OCI-LY1 (cell line): ENCODE data around the gene C1orf35.

Experiments used
- H2AFZ ChIP-seq: fragments of 200-600 bp; sonication (generic), shearing (Covaris generic); 2 replicates; pipeline ENCODE4 v1.6.0; 2014; ENCODE audit warnings: antibody characterized with exemption, mild to moderate bottlenecking, low read length
- H3F3A ChIP-seq: fragments of 200-600 bp; sonication (generic), shearing (Covaris generic); 2 replicates; pipeline ENCODE4 v1.6.0; 2014; ENCODE audit warnings: mild to moderate bottlenecking, antibody characterized with exemption, low read length, moderate library complexity; ENCODE audit not compliant: insufficient read depth
- H3K27ac ChIP-seq: fragments of 200-600 bp; sonication (generic); 2 replicates; pipeline ENCODE4 v1.5.1; 2014; ENCODE audit warnings: low read length, mixed run types, mild to moderate bottlenecking, low read depth; ENCODE audit not compliant: poor library complexity, severe bottlenecking
- H3K27me3 ChIP-seq: fragments of 200-600 bp; sonication (generic); 2 replicates; pipeline ENCODE4 v1.6.0; 2014; ENCODE audit warnings: antibody characterized with exemption, mild to moderate bottlenecking, low read length, moderate library complexity; ENCODE audit not compliant: insufficient read depth
- H3K36me3 ChIP-seq: fragments of 200-600 bp; sonication (generic); 2 replicates; pipeline ENCODE4 v1.6.1; 2014; ENCODE audit warnings: mild to moderate bottlenecking, antibody characterized with exemption, low read length, moderate library complexity, mixed read lengths; ENCODE audit not compliant: insufficient read depth
- H3K4me1 ChIP-seq: fragments of 200-600 bp; sonication (generic); 2 replicates; pipeline ENCODE4 v1.5.1; 2014; ENCODE audit warnings: mild to moderate bottlenecking, low read length, moderate library complexity; ENCODE audit not compliant: insufficient read depth, severe bottlenecking
- H3K4me2 ChIP-seq: fragments of 200-600 bp; sonication (generic), shearing (Covaris generic); 2 replicates; pipeline ENCODE4 v1.6.1; 2014; ENCODE audit warnings: low read length
- H3K4me3 ChIP-seq: fragments of 200-600 bp; sonication (generic); 2 replicates; pipeline ENCODE4 v1.5.1; 2014; ENCODE audit warnings: low read length, low read depth, mild to moderate bottlenecking, mixed read lengths; ENCODE audit not compliant: poor library complexity, severe bottlenecking
- H3K79me2 ChIP-seq: fragments of 200-600 bp; shearing (Covaris generic); 2 replicates; pipeline ENCODE4 v1.6.1; 2016; ENCODE audit warnings: mixed run types, low read length, mixed read lengths; ENCODE audit not compliant: insufficient read depth
- H3K9ac ChIP-seq: fragments of 200-600 bp; sonication (generic), shearing (Covaris generic); 2 replicates; pipeline ENCODE4 v1.6.1; 2014; ENCODE audit warnings: mild to moderate bottlenecking, low read length, mixed read lengths
- H3K9me2 ChIP-seq: fragments of 200-600 bp; sonication (generic), shearing (Covaris generic); 2 replicates; pipeline ENCODE4 v1.6.1; 2014; ENCODE audit warnings: low read depth, mild to moderate bottlenecking, low read length, mixed read lengths
- H3K9me3 ChIP-seq: fragments of 200-600 bp; shearing (Covaris generic); 2 replicates; pipeline ENCODE4 v1.6.1; 2014; ENCODE audit warnings: low read length, mixed read lengths
- H4K20me1 ChIP-seq: fragments of 200-600 bp; sonication (generic), shearing (Covaris generic); 2 replicates; pipeline ENCODE4 v1.6.0; 2016; ENCODE audit warnings: mild to moderate bottlenecking, low read length; ENCODE audit not compliant: insufficient read depth
- EZH2 ChIP-seq: fragments of 200-600 bp; sonication (generic), shearing (Covaris generic); IDR thresholded peaks from 2 replicates; pipeline ENCODE4 v1.8.0; 2017; ENCODE audit warnings: borderline replicate concordance, mixed run types, mild to moderate bottlenecking, antibody characterized with exemption, low read length, moderate library complexity, mixed read lengths
- TF ChIP-seq, protein P1 (sequence below): fragments of 200-600 bp; sonication (generic), shearing (Covaris generic); IDR thresholded peaks from 2 replicates; pipeline ENCODE4 v1.5.1; 2017; ENCODE audit warnings: mild to moderate bottlenecking, antibody characterized with exemption, low read length, moderate library complexity, mixed read lengths

Gene C1orf35

DNA sequence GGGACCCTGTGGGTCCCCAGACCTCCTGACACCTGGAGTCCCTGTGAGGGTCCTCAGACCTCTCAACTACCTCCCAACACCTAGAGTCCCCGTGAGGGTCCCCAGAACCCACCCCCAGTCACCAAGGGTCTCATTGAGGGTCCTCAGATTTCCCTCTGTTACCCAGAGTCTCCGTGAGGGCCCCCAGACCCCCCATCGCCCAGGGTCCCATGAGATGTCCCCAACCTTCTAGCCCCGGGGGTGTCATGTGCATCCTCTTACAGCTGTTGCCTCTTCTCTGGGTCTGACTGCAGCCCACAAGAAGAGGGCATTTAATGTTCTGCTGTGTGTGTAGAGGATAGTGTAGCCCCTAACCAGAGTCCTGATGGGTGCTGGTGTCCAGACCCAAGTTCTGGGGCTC lies 44.6 kb upstream of the C1orf35 start:
- Histone ChIP-seq H3K9me2 (no peaks in the 10 kb centered on the region), H3K4me2 (no peak overlapping the region), H3K79me2 (peaks cover 7% of the 10 kb centered on the region; the same call in 1 of the 2 replicates), H2AFZ (no peak overlapping the region), H4K20me1 (no peaks in the 10 kb centered on the region), H3K36me3 (peaks cover 14% of the 10 kb centered on the region; the same call in 1 of the 2 replicates), H3K9ac (no peak overlapping the region), H3F3A (no peaks in the 10 kb centered on the region), H3K4me1 (peaks cover 22% of the 10 kb centered on the region), H3K27me3 (no peaks in the 10 kb centered on the region), H3K27ac (no peak overlapping the region), H3K4me3 (no peak overlapping the region), H3K9me3 (no peaks in the 10 kb centered on the region)
- TF ChIP-seq EZH2 = no peak

DNA sequence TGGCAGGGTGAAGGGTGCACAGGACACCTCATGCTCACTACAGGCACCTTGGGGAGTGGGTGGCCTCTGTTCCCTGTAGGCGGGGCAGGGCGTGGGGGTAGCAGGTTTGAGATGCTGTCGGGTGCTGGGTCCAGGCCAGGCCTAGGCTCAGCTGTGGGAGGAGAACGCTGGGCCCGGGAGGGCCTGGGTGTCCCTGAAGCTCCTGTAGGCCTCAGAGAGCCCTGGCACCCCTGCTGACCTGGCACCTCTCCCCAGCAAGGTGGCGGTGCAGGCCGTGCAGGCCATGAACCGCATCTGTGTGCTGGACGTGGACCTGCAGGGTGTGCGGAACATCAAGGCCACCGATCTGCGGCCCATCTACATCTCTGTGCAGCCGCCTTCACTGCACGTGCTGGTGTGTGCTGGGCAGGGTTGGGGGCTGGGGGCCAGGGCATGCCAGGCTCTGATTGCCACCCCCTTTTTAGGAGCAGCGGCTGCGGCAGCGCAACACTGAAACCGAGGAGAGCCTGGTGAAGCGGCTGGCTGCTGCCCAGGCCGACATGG lies 44.1 kb upstream of the C1orf35 start:
- Histone ChIP-seq H3K9me3 (no peaks in the 10 kb centered on the region), H2AFZ (no peak overlapping the region), H3K27ac (no peak overlapping the region), H4K20me1 (no peaks in the 10 kb centered on the region), H3F3A (no peaks in the 10 kb centered on the region), H3K4me1 (peaks cover 27% of the 10 kb centered on the region), H3K36me3 (peaks cover 14% of the 10 kb centered on the region; the same call in 1 of the 2 replicates), H3K9ac (no peak overlapping the region), H3K4me3 (no peak overlapping the region), H3K4me2 (no peak overlapping the region), H3K79me2 (peaks cover 11% of the 10 kb centered on the region; the same call in 1 of the 2 replicates), H3K27me3 (no peaks in the 10 kb centered on the region), H3K9me2 (no peaks in the 10 kb centered on the region)
- TF ChIP-seq, protein P1, sequence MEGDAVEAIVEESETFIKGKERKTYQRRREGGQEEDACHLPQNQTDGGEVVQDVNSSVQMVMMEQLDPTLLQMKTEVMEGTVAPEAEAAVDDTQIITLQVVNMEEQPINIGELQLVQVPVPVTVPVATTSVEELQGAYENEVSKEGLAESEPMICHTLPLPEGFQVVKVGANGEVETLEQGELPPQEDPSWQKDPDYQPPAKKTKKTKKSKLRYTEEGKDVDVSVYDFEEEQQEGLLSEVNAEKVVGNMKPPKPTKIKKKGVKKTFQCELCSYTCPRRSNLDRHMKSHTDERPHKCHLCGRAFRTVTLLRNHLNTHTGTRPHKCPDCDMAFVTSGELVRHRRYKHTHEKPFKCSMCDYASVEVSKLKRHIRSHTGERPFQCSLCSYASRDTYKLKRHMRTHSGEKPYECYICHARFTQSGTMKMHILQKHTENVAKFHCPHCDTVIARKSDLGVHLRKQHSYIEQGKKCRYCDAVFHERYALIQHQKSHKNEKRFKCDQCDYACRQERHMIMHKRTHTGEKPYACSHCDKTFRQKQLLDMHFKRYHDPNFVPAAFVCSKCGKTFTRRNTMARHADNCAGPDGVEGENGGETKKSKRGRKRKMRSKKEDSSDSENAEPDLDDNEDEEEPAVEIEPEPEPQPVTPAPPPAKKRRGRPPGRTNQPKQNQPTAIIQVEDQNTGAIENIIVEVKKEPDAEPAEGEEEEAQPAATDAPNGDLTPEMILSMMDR = no peak
- no peak for TF ChIP-seq EZH2

DNA sequence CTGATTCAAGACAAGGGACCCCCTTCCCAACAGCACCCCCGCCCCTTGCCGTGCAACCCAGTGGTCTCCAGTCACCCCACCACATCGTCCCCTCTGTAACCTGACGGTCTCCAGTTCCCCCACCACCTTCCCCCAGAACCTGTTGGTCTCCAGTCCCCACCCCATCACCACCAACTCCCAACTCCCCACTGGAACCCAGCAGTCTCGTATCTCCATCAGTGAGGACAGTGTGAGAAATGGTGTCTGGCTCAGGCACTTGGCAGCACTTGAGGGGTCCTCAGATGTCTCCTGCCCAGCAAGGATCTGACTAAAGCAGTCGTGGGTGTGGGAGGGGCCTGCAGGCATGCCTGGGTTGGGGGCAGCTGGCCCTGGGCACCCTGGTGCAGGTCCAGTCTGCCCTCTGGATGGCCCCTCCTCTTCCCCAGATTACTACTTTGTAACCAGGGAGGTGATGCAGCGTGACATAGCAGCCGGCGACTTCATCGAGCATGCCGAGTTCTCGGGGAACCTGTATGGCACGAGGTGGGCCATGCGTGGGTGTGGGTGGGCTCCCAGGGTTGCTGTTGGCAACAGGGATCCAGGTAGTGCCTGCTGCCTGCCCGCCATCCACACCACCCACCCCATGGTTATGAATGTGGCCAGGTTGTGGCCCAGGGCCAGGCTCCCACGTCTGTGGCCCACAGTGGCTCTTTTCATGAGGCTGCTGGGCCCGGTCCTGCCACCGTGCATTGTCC lies 43.5 kb upstream of the C1orf35 start:
- no peaks in the 10 kb centered on the region for H4K20me1 ChIP-seq
- H3K4me3 ChIP-seq = no peak overlapping the region
- H2AFZ ChIP-seq = no peak overlapping the region
- H3K9me2 ChIP-seq = no peaks in the 10 kb centered on the region
- no peak overlapping the region for H3K9ac ChIP-seq
- H3K36me3 ChIP-seq = peaks cover 14% of the 10 kb centered on the region; the same call in 1 of the 2 replicates
- H3K4me2 ChIP-seq = no peak overlapping the region
- TF ChIP-seq EZH2 = no peak
- TF ChIP-seq, protein P1 = no peak
- peaks cover 17% of the 10 kb centered on the region; the same call in 1 of the 2 replicates for H3K79me2 ChIP-seq
- H3F3A ChIP-seq = no peaks in the 10 kb centered on the region
- H3K27me3 ChIP-seq = no peaks in the 10 kb centered on the region
- H3K9me3 ChIP-seq = no peaks in the 10 kb centered on the region
- H3K27ac ChIP-seq = no peak overlapping the region
- H3K4me1 ChIP-seq = peaks cover 33% of the 10 kb centered on the region
